GM19025 (cell line): ENCODE data around the gene NEURL1B.

ENCODE experiments used
- ATAC-seq: cut with Tn5 transposase; IDR thresholded peaks from one replicate; pipeline ENCODE4 v1.9.1; 2021; ENCODE audit warnings: mild to moderate bottlenecking, low read depth, moderate library complexity; ENCODE audit not compliant: unreplicated experiment

The NEURL1B gene

DNA sequence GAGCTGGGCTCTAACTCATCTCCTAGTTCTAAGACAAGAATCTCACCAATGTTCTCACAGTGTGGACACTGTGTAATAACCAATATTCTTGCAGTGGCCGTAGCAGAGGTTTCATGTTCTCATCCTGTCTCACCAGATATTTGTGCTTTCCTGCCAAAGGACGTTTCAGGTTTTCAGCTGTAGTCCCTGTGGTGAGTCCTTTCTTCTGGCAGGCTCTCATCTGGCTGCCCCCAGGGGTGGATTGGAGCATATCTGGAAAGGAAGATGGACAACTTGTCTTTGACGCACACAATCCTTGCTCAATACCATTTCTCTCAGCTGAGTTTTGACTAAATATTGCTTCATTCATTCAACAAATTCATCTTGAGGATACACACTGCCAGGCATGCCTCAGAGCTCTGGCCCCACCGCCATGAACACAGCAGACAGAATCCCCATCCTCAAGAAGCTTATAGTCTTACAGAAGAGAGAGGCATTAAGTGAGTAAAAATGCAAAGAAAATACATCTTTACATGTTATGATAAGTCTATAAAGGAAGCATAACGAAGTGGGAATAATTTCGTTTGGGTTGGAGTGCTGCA is 33.8 kb upstream of the NEURL1B start:
- no peak for ATAC-seq

- ATAC-seq, result no peak
These were observed 32.3 kb upstream of the NEURL1B start for GRCh38 chr5:172608773-172609172.

DNA sequence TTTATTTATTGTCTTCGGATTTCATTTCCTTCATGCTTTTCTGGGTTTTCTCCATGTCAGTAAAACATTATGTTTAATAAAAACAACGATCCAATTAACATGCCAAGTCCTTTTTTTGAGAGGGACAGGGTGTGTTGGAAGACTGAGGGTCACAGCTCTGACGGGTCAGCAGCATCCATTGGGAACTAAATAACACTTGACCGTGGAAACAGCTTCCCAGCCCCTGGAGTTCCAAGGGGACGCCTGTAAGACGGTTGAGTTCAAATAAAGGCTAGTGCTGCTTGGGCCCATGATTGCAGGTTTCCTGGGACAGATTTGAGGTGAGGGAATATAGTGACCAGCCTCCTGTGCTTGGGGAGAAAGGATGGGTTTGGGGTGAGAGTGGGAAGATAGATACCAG is 30.4 kb upstream of the NEURL1B start:
- ATAC-seq, result no peak

- no peak for ATAC-seq
These were observed 29.1 kb upstream of the NEURL1B start for GRCh38 chr5:172611913-172612312.

GRCh38 chr5:172612771-172613170 is 28.3 kb upstream of the NEURL1B start:
- no peak for ATAC-seq

GRCh38 chr5:172616136-172616535 is 24.9 kb upstream of the NEURL1B start:
- no peak for ATAC-seq

GRCh38 chr5:172616730-172617129 is 24.3 kb upstream of the NEURL1B start:
- no peak for ATAC-seq

DNA sequence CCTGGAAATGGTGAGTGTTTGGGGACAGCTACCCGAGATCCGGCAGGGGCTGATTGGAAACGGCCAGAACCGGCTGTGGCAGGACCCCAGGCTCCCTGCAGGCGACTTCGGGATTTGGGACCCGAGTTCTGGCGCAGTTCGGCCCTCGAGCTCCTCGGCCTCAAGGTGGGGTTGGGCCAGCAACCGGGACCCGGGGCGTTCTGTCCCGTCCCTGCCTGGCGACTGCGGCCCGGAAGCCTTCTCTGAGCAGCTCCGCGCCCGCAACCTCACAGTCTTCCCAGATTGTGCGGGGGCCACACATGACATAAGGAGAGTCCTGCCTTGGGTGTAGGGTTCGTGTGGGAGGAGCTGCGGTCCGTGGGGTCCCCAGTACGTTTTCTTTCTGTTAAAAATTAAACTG is 23.2 kb upstream of the NEURL1B start:
- ATAC-seq, result no peak

- no peak for ATAC-seq
These were observed 22.3 kb upstream of the NEURL1B start for GRCh38 chr5:172618574-172619365.

GRCh38 chr5:172620506-172620905 is 20.6 kb upstream of the NEURL1B start:
- no peak for ATAC-seq

DNA sequence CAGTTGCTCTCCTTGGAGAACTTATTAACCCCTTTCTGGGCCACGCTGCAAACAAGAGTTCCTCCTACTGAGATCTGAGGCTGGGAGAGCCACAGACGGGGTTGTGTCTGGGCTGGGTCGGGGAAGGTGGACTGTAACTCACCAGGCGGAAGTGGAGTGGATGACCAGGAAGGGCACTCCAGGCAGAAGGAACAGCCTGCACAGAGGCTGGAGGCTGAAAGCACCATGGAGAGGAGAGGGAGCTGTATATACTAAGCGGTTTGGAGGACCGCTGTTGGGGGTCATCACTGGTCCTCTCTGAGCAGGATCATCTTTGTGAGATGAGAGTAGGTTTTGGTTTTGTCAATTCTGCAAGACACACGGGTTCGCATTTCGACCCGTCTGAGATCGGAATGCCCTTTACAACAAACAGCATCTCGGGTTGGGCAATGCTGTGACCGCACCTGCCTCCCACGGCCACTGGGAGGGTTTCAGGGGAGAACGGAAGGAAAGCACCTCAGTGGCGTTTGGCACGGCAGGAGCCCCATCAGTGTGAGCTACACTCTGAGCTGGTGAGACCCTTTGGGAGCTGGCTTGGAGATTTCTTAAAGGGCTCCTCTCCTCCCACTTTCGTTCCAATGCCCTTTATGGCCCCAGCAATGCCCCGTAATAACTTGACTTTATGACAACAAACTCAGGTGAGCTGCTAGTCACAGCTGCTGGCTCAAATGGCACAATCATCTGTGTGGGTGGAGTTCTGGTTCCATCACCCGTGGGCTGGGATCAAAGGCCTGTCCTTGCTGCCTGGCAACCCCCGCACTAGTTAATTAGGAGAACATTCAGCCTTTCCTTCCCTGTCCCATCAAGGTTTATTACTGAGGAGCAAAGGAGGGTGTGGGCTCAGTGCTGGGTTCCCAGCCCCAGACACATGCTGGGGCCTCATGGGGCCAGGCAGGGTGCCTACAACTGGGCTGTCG is 18.7 kb upstream of the NEURL1B start:
- no peak for ATAC-seq

DNA sequence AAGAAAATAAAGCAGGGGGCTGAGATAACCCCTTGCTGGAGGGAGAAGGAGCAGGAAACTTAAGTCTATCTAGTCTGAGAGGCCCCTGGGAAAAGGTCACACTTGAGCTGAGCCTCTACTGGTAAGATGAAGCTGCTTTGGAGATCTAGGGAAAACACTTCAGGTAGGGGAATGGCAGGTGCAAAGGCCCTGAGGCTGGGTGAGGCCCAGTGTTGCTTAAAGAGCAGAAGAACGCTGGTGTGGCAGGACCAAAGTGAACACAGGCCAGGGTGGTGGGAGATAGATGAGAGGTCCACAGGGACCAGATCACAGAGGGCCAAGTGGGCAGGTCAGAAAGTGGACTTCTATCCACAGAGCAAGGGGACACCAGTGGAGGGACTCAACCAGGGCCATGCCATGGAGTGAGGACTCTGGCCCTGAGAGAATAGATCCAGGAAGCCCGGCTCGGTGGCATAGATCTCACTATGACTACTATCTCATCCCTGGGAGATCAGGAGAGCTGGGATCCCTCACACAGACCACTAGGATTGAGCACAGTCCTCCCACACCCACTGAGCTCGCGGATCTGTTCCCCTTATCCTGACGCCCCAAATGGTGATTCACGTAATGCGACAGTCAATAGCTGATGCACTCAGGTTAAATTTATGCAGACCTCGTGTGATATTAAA is 17.6 kb upstream of the NEURL1B start:
- ATAC-seq, result no peak

DNA sequence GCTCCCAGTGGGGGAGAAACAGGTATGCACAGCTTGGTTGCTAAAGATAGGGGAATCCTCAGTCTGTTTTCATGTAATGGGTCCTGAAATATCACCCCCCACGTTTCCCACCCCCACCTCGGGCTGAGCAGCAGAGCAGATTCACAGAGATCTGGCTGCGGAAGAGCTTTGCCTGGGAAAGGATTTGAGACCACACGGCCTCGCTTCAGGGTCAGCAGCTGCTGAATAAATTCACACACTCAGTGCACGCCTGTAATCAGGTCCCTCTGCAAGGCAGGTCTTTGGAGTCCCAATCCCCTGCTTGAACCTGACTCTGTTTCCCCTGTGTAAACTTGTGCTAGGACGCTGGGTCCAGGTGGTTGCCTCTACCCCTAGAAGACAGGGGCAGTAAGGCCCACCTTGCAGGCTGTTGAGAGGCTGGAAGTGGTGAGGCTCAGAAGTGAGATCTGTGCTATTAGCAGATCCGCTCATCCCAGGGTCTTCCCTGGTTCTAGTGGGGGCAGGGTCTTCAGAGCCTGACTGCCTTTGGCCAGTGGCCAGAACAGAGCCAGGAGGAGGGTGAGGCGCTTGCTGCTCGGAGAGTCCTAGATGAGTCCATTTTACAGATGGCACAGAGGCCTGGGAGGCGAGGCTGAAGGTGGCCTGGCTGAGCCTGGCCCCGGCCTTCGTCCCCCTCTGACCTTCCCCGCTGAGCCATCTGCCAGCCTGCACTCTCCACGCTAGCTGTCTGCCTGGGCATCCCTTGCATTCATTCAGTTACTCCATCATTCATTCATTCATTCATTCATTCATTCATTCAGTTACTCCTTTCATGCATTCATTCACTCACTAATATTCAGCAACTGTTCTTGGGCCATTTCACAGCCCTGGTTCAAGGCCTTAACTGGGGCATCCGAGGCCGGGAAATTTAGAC is 16.7 kb upstream of the NEURL1B start:
- ATAC-seq, result no peak

GRCh38 chr5:172624996-172625964 is 15.8 kb upstream of the NEURL1B start:
- ATAC-seq, result no peak

DNA sequence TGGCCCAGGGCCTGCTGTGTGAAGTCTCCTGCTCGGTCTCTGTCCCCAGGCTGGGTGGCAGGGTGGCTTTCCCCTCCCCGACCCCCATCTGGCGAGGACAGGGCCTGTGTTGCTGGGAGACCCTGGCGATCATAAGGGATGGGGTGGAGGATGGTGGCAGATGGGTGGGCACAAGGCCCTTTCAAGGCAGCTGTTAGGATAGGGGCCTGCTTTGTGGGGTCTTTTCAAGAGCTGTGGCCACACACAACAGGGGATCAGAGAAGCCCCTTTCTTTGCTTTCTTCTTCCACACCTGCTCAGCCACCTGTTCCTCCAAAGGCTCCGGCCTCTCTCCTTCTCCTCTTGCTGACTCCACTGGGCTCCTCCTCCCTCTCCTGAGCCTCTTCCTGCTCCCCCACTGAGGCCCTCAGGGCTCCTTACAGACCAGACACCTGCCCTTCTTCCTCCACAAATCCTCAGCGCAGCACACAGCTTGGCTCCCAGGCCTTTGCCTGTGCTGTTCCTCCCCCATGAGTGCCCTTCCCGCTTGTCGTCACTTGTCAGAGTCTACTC is 15.0 kb upstream of the NEURL1B start:
- no peak for ATAC-seq

DNA sequence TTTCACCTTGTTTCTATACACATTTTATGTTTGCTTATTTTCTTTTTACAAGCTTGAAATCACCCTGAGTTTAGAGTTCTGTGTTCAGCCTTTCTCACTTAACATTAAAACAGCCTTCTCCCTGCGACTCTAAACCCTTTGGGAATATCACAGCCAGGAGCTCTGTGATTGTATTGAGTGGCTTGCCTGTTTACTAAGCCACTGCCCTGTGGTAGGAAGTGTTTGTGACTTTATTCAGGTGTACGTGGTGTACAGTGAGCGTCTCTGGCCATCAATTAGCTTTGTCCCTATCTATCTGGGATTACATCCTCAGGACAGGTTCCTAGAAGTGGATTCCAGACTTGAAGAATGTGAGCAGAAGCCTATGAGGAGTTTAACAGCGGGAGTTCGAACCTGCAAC is 11.0 kb upstream of the NEURL1B start:
- no peak for ATAC-seq

DNA sequence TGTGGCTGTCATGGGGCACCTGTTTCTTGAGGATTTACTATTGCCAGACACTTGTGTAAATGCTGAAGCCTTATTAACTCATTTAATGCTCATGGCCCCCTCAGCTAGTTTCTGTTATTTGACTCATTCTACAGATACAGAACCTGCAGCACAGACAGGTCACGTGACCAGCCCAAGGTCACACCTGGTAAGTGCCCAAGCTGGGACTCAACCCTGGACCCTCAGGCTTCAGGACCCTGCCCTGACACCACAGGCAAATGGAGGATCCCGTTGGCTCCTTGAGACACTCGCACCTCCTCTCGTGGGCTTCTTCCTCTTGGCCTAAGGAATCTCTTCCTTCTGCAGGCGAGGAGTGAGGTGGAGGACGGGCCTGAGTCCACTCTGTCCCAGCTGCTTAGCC is 10.6 kb upstream of the NEURL1B start:
- ATAC-seq, result no peak

DNA sequence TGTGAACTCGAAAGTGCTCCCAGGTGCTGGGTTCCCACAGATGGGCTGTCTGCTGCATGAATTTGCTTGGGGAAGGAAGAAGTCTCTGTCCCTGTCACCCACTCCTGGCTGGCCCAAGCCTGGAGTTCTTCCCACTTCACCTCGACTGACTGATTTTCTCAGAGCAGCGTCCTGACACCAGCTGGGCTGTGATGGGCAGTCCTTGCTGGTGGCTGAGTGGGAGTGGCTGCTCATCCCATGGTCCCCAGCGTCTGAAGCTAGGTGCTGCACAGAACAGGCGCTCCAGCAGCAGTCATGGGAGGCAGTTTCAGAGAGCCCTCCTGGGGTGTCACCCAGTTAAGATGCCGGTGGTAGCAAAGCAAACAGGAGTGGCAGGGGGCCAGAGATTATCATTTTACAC is 10.1 kb upstream of the NEURL1B start:
- ATAC-seq, result no peak
